ENCODE measurements around the gene TMEM185B.

The TMEM185B gene

GRCh38 chr2:120244656-120245519, 21.7 kb upstream of the TMEM185B start:
- no peak for FAIRE-seq
- no peak for TF ChIP-seq CTCF (IDR thresholded peaks at IDR 0.05; ENCODE audit: insufficient read depth, missing control alignments)
- no peak for DNase-seq (ENCODE audit: insufficient read length, low spot score)

- TF ChIP-seq CTCF (IDR thresholded peaks at IDR 0.05; ENCODE audit: insufficient read depth, missing control alignments), result no peak
- FAIRE-seq, result no peak
- no peak for DNase-seq (ENCODE audit: insufficient read length, low spot score)
Observed at GRCh38 chr2:120243875-120244553, 20.8 kb upstream of the TMEM185B start.

- FAIRE-seq (no peak), DNase-seq (ENCODE audit: insufficient read length, low spot score) (no peak)
- no peak for TF ChIP-seq CTCF (IDR thresholded peaks at IDR 0.05; ENCODE audit: insufficient read depth, missing control alignments)
Observed at GRCh38 chr2:120243211-120243610, 20.0 kb upstream of the TMEM185B start.

- FAIRE-seq, result no peak
- DNase-seq (ENCODE audit: insufficient read length, low spot score), result no peak
- no peak for TF ChIP-seq CTCF (IDR thresholded peaks at IDR 0.05; ENCODE audit: insufficient read depth, missing control alignments)
Observed at GRCh38 chr2:120241684-120242083, 18.5 kb upstream of the TMEM185B start.

DNA sequence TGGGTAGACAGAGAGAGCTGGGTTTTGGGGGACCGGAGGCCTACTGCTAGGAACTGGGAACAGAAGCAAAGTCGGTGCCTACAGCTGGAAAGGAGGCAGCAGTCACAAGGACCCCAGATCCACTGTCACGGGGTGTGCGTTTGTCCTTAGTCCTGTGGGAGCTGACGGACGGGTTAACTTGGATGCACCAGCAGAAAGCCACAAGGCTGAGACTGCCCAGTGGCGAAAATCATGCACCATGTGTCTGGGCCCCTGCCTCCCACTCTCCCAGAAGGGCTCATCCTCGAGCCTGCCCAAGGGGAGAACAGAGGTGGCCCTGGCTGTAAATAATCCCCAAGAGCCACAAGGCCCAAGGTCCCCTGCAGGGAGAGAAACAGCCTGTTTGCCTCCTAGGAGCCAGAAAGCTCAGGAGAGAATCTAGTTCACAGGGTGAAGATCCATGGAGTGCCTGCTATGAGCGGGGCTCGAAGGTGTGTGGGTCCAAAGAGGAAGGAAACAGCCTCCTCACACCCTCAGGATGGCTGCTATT, 17.8 kb upstream of the TMEM185B start:
- no peak for DNase-seq (ENCODE audit: insufficient read length, low spot score)
- FAIRE-seq, result no peak

GRCh38 chr2:120239488-120240287, 16.5 kb upstream of the TMEM185B start:
- no peak for DNase-seq (ENCODE audit: insufficient read length, low spot score)
- no peak for TF ChIP-seq CTCF (IDR thresholded peaks at IDR 0.05; ENCODE audit: insufficient read depth, missing control alignments)
- FAIRE-seq, result no peak

More for the DNA sequence above, 17.8 kb upstream of the TMEM185B start:
- TF ChIP-seq CTCF (IDR thresholded peaks at IDR 0.05; ENCODE audit: insufficient read depth, missing control alignments), result no peak
